ENCODE measurements around the gene INHBC. TPM values are rescaled to one million over a fixed set of nuclear protein-coding genes. Genes with fewer than 3 reads are reported as not detected.

Gene INHBC
- total RNA-seq, 2 donors from 2014 or later: not detected

- peak overlapping the region; percentile 71 for H3K4me3 ChIP-seq
- no peaks in the 10 kb centered on the region for H3K27me3 ChIP-seq (replicated peaks; ENCODE audit: insufficient read depth)
- H3K9me3 ChIP-seq: no peaks in the 10 kb centered on the region
- H3K36me3 ChIP-seq: no peaks in the 10 kb centered on the region
- H3K4me1 ChIP-seq (ENCODE audit: control insufficient read depth in 1 of 2, low read depth in 2 of 2): peaks cover 12 to 18% of the 10 kb centered on the region in 2 donors
- peak; percentile 72 for ATAC-seq (ENCODE audit: insufficient number of reproducible peaks, low FRiP score, low read depth)
- peak overlapping the region; percentile 43 to 64 for H3K27ac ChIP-seq
- peak; percentile 94 for TF ChIP-seq CTCF (IDR thresholded peaks at IDR 0.05)
- peak; percentile 86 for DNase-seq (ENCODE audit: low spot score)
Measured at GRCh38 chr12:57459055-57459749, 24.6 kb downstream of the INHBC start.

- Histone ChIP-seq H3K4me3 (peak within 1 kb of the TSS; percentile 71), H3K27me3 (replicated peaks; ENCODE audit: insufficient read depth) (no peaks in the 10 kb centered on the region), H3K36me3 (no peaks in the 10 kb centered on the region), H3K4me1 (ENCODE audit: control insufficient read depth in 1 of 2, low read depth in 2 of 2) (peaks cover 12 to 18% of the 10 kb centered on the region in 2 donors), H3K9me3 (no peaks in the 10 kb centered on the region), H3K27ac (peak within 1 kb of the TSS; percentile 43 to 64)
- ATAC-seq (ENCODE audit: insufficient number of reproducible peaks, low FRiP score, low read depth) (no peak), DNase-seq (ENCODE audit: low spot score) (no peak)
- no peak for TF ChIP-seq CTCF (IDR thresholded peaks at IDR 0.05)
Measured at GRCh38 chr12:57459750-57460467, 25.3 kb downstream of the INHBC start, which contains the start of gene GLI1. Gene GLI1, plus strand, starts transcription at chr12:57459785. Its CDS starts 3,907 bp downstream, at chr12:57463692.

- no peak for TF ChIP-seq CTCF (IDR thresholded peaks at IDR 0.05)
- no peaks in the 10 kb centered on the region for H3K27me3 ChIP-seq (replicated peaks; ENCODE audit: insufficient read depth)
- H3K27ac ChIP-seq: peak overlapping the region in 1 of 2 donors; percentile 8
- ATAC-seq (ENCODE audit: insufficient number of reproducible peaks, low FRiP score, low read depth): no peak
- peak overlapping the region; percentile 71 for H3K4me3 ChIP-seq
- H3K9me3 ChIP-seq: no peaks in the 10 kb centered on the region
- H3K4me1 ChIP-seq (ENCODE audit: control insufficient read depth in 1 of 2, low read depth in 2 of 2): peaks cover 12 to 18% of the 10 kb centered on the region in 2 donors
- no peaks in the 10 kb centered on the region for H3K36me3 ChIP-seq
- no peak for DNase-seq (ENCODE audit: low spot score)
Measured at GRCh38 chr12:57460468-57460784, 25.8 kb downstream of the INHBC start.

GRCh38 chr12:57460841-57461275 lies 26.3 kb downstream of the INHBC start:
- no peak for DNase-seq (ENCODE audit: low spot score)
- no peak for ATAC-seq (ENCODE audit: insufficient number of reproducible peaks, low FRiP score, low read depth)
- H3K27ac ChIP-seq: no peak overlapping the region

More at GRCh38 chr12:57460841-57461275, 26.3 kb downstream of the INHBC start:
- no peak for TF ChIP-seq CTCF (IDR thresholded peaks at IDR 0.05)
- H3K27me3 ChIP-seq (replicated peaks; ENCODE audit: insufficient read depth): no peaks in the 10 kb centered on the region
- H3K36me3 ChIP-seq: no peaks in the 10 kb centered on the region
- H3K4me1 ChIP-seq (ENCODE audit: control insufficient read depth in 1 of 2, low read depth in 2 of 2): peaks cover 12 to 18% of the 10 kb centered on the region in 2 donors
- H3K4me3 ChIP-seq: peak overlapping the region; percentile 71
- H3K9me3 ChIP-seq: no peaks in the 10 kb centered on the region
